IMR-90 (cell line): Measurements from ENCODE around the gene GAS6. TPM values are rescaled to one million over a fixed set of nuclear protein-coding genes. Genes with fewer than 3 reads are reported as not detected.
"Not testable (repeated sequence)": the region's sequence is repeated elsewhere in the genome, so short reads cannot be mapped to it uniquely, and the experiment has no call there.

Experiments
- ATAC-seq: fragments of 200-7000 bp; cut with Tn5 transposase; 2 replicates; pipeline ENCODE4 v1.9.1; 2020; ENCODE audit warnings: low read depth, mild to moderate bottlenecking, moderate library complexity
- BruUV-seq: library from RNA; stranded (reverse); fragments of 400-500 nt; replicated peaks from 2 replicates; lab custom pipeline; 2021; lab: Mats Ljungman, UMichigan
- CTCF ChIA-PET: fragments of 300-600 bp; formaldehyde crosslinking; extraction: SDS; loops from one replicate; lab custom pipeline; 2021; ENCODE audit warnings: antibody characterized with exemption; lab: Yijun Ruan, JAX
- POLR2A ChIA-PET: fragments of 300-600 bp; sonication (Branson Sonifier 250); formaldehyde crosslinking; loops from one replicate; lab custom pipeline; 2022; ENCODE audit warnings: antibody characterized with exemption; ENCODE audit not compliant: unreplicated experiment; lab: Charles Lee
- DNase-seq: peaks from one replicate; pipeline ENCODE4 v3.0.0; 2013
- H2AFZ ChIP-seq: replicated peaks from 2 replicates; pipeline ENCODE3; 2013; ENCODE audit warnings: low read length, mild to moderate bottlenecking; ENCODE audit not compliant: poor library complexity
- H2AK5ac ChIP-seq: 2 replicates; pipeline ENCODE4 v1.6.1; 2013; ENCODE audit warnings: low read depth, low read length, inconsistent platforms
- H2AK9ac ChIP-seq: replicated peaks from 2 replicates; pipeline ENCODE3; 2013; ENCODE audit warnings: mild to moderate bottlenecking, low read depth, low read length, moderate library complexity; ENCODE audit not compliant: poor library complexity
- H2BK120ac ChIP-seq: 2 replicates; pipeline ENCODE4 v1.6.1; 2013; ENCODE audit warnings: low read depth, low read length, inconsistent platforms
- H2BK15ac ChIP-seq: 3 replicates; pipeline ENCODE4 v1.6.1; 2013; ENCODE audit warnings: low read depth, low read length, inconsistent platforms
- H2BK20ac ChIP-seq: 2 replicates; pipeline ENCODE4 v1.6.1; 2013; ENCODE audit warnings: low read depth, mild to moderate bottlenecking, inconsistent platforms, low read length, moderate library complexity
- H2BK5ac ChIP-seq: 2 replicates; pipeline ENCODE4 v1.6.1; 2013; ENCODE audit warnings: mild to moderate bottlenecking, low read depth, low read length, inconsistent platforms; ENCODE audit not compliant: poor library complexity, severe bottlenecking
- H3K14ac ChIP-seq: replicated peaks from 2 replicates; pipeline ENCODE4 v1.6.1; 2013; ENCODE audit warnings: low read depth, low read length, inconsistent platforms
- H3K18ac ChIP-seq: 2 replicates; pipeline ENCODE4 v1.6.1; 2013; ENCODE audit warnings: low read depth, low read length, control low read depth
- H3K23ac ChIP-seq: 2 replicates; pipeline ENCODE4 v1.6.1; 2013; ENCODE audit warnings: low read depth, low read length, inconsistent platforms
- H3K27ac ChIP-seq: 2 replicates; pipeline ENCODE4 v1.5.1; 2013; ENCODE audit warnings: mild to moderate bottlenecking, control low read depth, low read length; ENCODE audit not compliant: insufficient read depth
- H3K27me3 ChIP-seq: 2 replicates; pipeline ENCODE4 v1.6.1; 2013; ENCODE audit warnings: low read length; ENCODE audit not compliant: control insufficient read depth, insufficient read depth
- H3K36me3 ChIP-seq: 2 replicates; pipeline ENCODE4 v1.6.1; 2013; ENCODE audit warnings: low read length, mixed read lengths; ENCODE audit not compliant: control insufficient read depth, insufficient read depth
- H3K4ac ChIP-seq: 2 replicates; pipeline ENCODE4 v1.6.1; 2013; ENCODE audit warnings: low read depth, low read length, inconsistent platforms
- H3K4me1 ChIP-seq: 2 replicates; pipeline ENCODE4 v1.6.1; 2013; ENCODE audit warnings: low read length, mixed read lengths; ENCODE audit not compliant: control insufficient read depth, insufficient read depth
- H3K4me2 ChIP-seq: 2 replicates; pipeline ENCODE4 v1.6.1; 2013; ENCODE audit warnings: low read depth, mild to moderate bottlenecking, control low read depth, low read length, moderate library complexity
- H3K4me3 ChIP-seq: 2 replicates; pipeline ENCODE4 v1.5.1; 2013; ENCODE audit warnings: low read depth, mild to moderate bottlenecking, control low read depth, low read length, moderate library complexity; ENCODE audit not compliant: insufficient read depth
- H3K56ac ChIP-seq: 2 replicates; pipeline ENCODE4 v1.6.1; 2013; ENCODE audit warnings: low read length, inconsistent platforms; ENCODE audit not compliant: insufficient read depth; ENCODE audit errors: extremely low read depth
- H3K79me1 ChIP-seq, 2 experiments: 2 replicates each; pipeline ENCODE4 v1.6.1; 2013; ENCODE audit warnings: low read length in 2 of 2, inconsistent platforms in 1 of 2, low read depth in 1 of 2
- H3K9ac ChIP-seq: 2 replicates; pipeline ENCODE4 v1.6.1; 2013; ENCODE audit warnings: low read depth, low read length, control low read depth
- H3K9me1 ChIP-seq: 2 replicates; pipeline ENCODE4 v1.6.1; 2013; ENCODE audit warnings: low read length, inconsistent platforms; ENCODE audit not compliant: insufficient read depth
- H3K9me3 ChIP-seq: 2 replicates; pipeline ENCODE4 v1.6.1; 2013; ENCODE audit warnings: low read length; ENCODE audit not compliant: control insufficient read depth, insufficient read depth
- H4K20me1 ChIP-seq: 2 replicates; pipeline ENCODE4 v1.6.1; 2013; ENCODE audit warnings: low read length, inconsistent platforms; ENCODE audit not compliant: insufficient read depth
- H4K5ac ChIP-seq: 2 replicates; pipeline ENCODE4 v1.6.1; 2013; ENCODE audit warnings: mild to moderate bottlenecking, low read depth, low read length, control low read depth
- H4K8ac ChIP-seq, 2 experiments: 2 replicates each; pipeline ENCODE4 v1.6.1; 2013; ENCODE audit warnings: low read depth in 2 of 2, low read length in 2 of 2, control low read depth in 1 of 2, inconsistent platforms in 1 of 2
- H4K91ac ChIP-seq: 2 replicates; pipeline ENCODE4 v1.6.1; 2013; ENCODE audit warnings: low read depth, low read length, inconsistent platforms; ENCODE audit not compliant: insufficient read depth
- BHLHE40 ChIP-seq: fragments of 150-350 bp; IDR thresholded peaks from 2 replicates; pipeline ENCODE4 v1.6.1; 2016; ENCODE audit warnings: mild to moderate bottlenecking, low read depth, low read length
- CEBPB ChIP-seq: IDR thresholded peaks from 2 replicates; pipeline ENCODE4 v1.6.1; 2012; ENCODE audit warnings: low read depth, low read length, improper control_type of control experiment
- FOS ChIP-seq: fragments of 150-350 bp; IDR thresholded peaks from 2 replicates; pipeline ENCODE4 v1.6.1; 2016; ENCODE audit warnings: low read depth, low read length
- WGBS, 2 experiments: methylation state at CpG; one replicate each; pipeline versions ENCODE4 v1.1.5 to v1.1.7; 2013; ENCODE audit warnings: missing lambda C conversion rate in 2 of 2; ENCODE audit not compliant: insufficient read length in 1 of 2; ENCODE audit errors: extremely low coverage in 2 of 2; 5-methylcytosine and 5-hydroxymethylcytosine counted together
- dilution Hi-C: fragments of 300-500 bp; cut with HindIII; formaldehyde crosslinking; loops from one replicate; pipeline ENCODE4 v1.14.3; 2018; ENCODE audit warnings: low sequenced_read_pairs; ENCODE audit not compliant: unreplicated experiment
- in situ Hi-C: fragments of 300-500 bp; cut with MboI; formaldehyde crosslinking; loops from 3 replicates; pipeline ENCODE4 v1.14.3; 2019; ENCODE audit warnings: low sequenced_read_pairs, inconsistent platforms, mixed read lengths
- intact Hi-C: fragments of 100-400 bp; cut with micrococcal nuclease; formaldehyde crosslinking; loops from 2 replicates; pipeline ENCODE4 v1.10.0; 2022
- polyA plus RNA-seq, 3 experiments: library from polyadenylated mRNA; depleted of rRNA; stranded (reverse); fragments of >200 nt; gene quantifications; 2 replicates each; pipeline ENCODE4 v1.2.3, GENCODE V29; 2012; ENCODE audit warnings: low replicate concordance in 1 of 3
- total RNA-seq: library from RNA; depleted of rRNA; stranded (reverse); fragments of >200 nt; gene quantifications from 2 replicates; pipeline ENCODE4 v1.2.3, GENCODE V29; 2012

The GAS6 gene
- total and polyA plus RNA-seq, 2 of the 4 experiments (the other 2 are of a cell fraction): 220 to 823 TPM

DNA sequence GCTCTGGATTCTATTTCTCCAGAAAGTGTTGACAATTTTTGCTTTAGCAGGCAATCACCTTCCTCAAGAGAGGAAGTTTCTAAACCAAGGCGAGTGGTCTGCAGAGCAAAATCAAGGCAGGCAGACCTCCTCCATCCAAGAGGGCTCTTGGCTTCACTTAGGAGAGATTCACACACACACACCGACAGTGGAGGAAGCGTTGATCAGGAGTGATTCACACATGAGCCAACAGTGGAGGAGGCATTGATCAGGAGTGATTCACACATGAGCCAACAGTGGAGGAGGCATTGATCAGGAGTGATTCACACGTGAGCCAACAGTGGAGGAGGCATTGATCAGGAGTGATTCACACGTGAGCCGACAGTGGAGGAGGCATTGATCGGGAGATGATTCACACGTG lies 49.5 kb upstream of the GAS6 start:
- WGBS, 2 experiments: no CpG with 5 or more reads among the region's 8 CpGs
- H4K5ac ChIP-seq, POLR2A ChIA-PET, H3K4me3 ChIP-seq, H3K4me1 ChIP-seq, H2AK9ac ChIP-seq, dilution Hi-C loops, H3K36me3 ChIP-seq, H3K9ac ChIP-seq, H4K20me1 ChIP-seq, in situ Hi-C loops, H3K27me3 ChIP-seq, H3K9me3 ChIP-seq, intact Hi-C loops, H3K4me2 ChIP-seq, CTCF ChIA-PET, ATAC-seq, BruUV-seq, H3K27ac ChIP-seq: not testable (repeated sequence)
- TF ChIP-seq FOS: peak; percentile 15; the same call in 1 of the 2 replicates
- 0 out of 2 replicates have a peak, but pooled peaks have one; percentile 8 for TF ChIP-seq CEBPB
- peak; percentile 37; the same call in 1 of the 2 replicates for TF ChIP-seq BHLHE40
- H3K14ac ChIP-seq: peak overlapping the region; percentile 70
- H2BK15ac ChIP-seq: peak overlapping the region; percentile 92; the same call in 2 of the 3 replicates
- peak overlapping the region; percentile 40 for H2BK5ac ChIP-seq
- H2BK20ac ChIP-seq: peak overlapping the region; percentile 75
- H4K91ac ChIP-seq: 0 out of 2 replicates have a peak overlapping the region, but pooled peaks have one; percentile 13
- H3K9me1 ChIP-seq: peaks cover 19% of the 10 kb centered on the region
- peak overlapping the region; percentile 88 for H2BK120ac ChIP-seq
- H2AK5ac ChIP-seq: peak overlapping the region; percentile 98
- H3K18ac ChIP-seq: peak overlapping the region; percentile 8; the same call in 1 of the 2 replicates
- H4K8ac ChIP-seq: peak overlapping the region in 1 of 2 experiments; percentile 50; a peak in 2 of 4 replicates
- H3K79me1 ChIP-seq: peaks cover 0 to 34% of the 10 kb centered on the region in 2 experiments; a peak in 2 of 4 replicates
- peak overlapping the region; percentile 83 for H3K4ac ChIP-seq
- peak; percentile 53 for DNase-seq
- H3K56ac ChIP-seq: 0 out of 2 replicates have a peak overlapping the region, but pooled peaks have one; percentile 7
- H2AFZ ChIP-seq: peak overlapping the region; percentile 33
- peak overlapping the region; percentile 45; the same call in 1 of the 2 replicates for H3K23ac ChIP-seq
